GM12875 (cell line): Measurements from ENCODE around the gene UBAC2.
"Not testable (repeated sequence)": the region's sequence is repeated elsewhere in the genome, so short reads cannot be mapped to it uniquely, and the experiment has no call there.

Experiments used
- H3K4me3 ChIP-seq: one replicate; pipeline ENCODE4 v1.5.1; 2011; ENCODE audit warnings: low read depth, low read length, control low read depth
- TF ChIP-seq, protein P1 (sequence below): IDR thresholded peaks from 2 replicates; pipeline ENCODE4 v1.5.1; 2011; ENCODE audit warnings: low read depth, mild to moderate bottlenecking, control low read depth, inconsistent platforms, low read length, moderate library complexity, borderline replicate concordance; ENCODE audit not compliant: insufficient read depth

UBAC2 gene

DNA sequence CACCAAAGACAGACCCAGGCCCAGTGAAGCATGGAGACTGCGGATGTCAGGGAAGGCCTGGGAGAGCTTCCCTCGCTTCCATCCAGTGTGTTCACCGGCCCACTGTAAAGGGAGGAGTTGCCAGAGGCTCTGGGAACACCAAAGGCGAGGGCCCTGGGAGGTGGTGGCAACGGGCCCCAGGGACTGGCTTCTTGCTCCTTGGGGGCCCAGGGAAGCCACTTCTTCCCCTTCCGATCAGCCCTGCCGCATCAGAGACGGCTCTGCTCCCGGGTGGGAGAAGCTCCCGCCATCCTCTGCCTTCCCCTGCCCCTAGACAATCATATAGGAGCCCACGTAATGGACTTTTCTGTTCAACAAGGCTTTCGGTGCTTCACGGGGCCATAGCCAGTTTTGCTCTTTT lies 189.9 kb downstream of the UBAC2 start:
- TF ChIP-seq, protein P1, sequence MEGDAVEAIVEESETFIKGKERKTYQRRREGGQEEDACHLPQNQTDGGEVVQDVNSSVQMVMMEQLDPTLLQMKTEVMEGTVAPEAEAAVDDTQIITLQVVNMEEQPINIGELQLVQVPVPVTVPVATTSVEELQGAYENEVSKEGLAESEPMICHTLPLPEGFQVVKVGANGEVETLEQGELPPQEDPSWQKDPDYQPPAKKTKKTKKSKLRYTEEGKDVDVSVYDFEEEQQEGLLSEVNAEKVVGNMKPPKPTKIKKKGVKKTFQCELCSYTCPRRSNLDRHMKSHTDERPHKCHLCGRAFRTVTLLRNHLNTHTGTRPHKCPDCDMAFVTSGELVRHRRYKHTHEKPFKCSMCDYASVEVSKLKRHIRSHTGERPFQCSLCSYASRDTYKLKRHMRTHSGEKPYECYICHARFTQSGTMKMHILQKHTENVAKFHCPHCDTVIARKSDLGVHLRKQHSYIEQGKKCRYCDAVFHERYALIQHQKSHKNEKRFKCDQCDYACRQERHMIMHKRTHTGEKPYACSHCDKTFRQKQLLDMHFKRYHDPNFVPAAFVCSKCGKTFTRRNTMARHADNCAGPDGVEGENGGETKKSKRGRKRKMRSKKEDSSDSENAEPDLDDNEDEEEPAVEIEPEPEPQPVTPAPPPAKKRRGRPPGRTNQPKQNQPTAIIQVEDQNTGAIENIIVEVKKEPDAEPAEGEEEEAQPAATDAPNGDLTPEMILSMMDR, result no peak
- no peak overlapping the region for H3K4me3 ChIP-seq

DNA sequence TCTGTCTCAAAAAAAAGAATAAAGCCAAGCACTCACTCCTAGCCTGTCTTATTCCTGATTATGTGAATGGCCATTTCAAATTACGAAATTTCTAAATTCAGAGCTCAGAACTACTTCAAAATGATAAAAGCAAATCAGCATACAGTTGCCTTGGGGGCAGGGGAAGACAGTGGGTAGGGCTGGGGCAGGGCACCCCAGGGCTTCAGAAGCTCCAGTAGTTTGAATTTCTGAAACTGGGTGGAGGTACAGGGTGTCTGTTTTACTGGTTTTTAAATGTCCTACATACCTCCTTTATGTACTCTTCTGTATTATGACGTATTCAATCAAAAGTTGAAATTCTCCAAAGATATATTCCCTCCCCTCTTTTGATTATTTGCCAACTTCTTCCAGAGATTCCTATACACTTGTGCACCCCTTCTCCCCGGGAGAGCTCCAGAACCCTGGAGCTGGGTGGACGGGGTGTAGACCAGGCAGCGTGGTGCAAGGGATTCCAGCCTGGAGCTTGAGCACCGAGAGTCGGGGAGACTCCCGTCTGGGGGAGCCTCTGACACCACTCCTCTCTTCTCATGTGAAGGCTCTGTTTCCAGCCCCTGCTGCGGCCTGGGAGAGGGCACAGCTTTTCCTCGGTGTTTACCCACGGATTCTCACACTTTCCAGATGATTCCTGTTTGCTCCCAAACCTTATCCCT lies 191.3 kb downstream of the UBAC2 start:
- TF ChIP-seq, protein P1, result no peak
- no peak overlapping the region for H3K4me3 ChIP-seq

DNA sequence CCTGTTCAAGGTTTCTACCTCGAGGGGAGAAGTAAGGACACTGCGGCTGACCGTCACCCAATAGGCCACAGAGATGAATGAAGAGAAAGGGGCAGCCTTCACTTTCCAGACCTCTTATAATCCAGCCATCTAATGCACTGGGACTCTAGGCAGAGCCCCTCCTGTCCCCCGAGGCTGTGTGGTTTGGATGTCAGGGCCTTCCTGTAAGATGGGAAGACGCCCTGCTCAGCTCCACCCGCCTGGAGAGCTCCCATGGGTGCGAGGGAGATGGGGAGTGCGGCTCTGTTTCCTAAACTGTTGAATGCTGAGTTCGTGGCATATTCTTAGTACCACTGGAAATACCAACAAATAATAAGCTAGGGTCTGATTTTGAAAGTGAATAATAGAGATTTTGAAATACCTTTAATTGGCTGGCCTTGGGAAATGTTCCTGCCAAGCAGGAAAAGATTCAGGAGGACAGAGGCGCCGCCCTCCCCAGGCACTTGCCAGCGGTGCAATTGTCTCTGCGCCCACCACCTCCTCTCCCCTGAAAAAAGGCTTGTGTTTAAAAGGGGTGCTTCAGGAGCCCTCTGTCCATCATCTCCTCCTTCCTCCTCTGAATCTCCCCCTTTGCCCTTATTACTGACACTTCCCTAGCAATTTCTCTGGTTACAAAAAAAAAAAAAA lies 191.9 kb downstream of the UBAC2 start:
- H3K4me3 ChIP-seq, result no peak overlapping the region

DNA sequence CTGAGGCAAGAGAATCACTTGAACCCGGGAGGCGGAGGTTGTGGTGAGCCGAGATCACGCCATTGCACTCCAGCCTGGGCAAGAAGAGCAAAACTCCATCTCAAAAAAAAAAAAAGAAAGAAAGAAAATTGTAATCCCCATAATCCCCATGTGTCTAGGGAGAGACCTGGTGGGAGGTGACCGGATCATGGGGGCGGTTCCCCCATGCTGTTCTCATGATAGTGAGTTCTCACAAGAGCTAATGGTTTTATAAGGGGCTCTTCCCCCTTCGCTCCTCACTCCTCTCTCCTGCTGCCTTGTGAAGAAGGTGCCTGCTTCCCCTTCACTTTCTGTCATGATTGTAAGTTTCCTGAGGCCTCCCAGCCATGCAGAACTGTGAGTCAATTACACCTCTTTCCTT lies 192.7 kb downstream of the UBAC2 start:
- not testable (repeated sequence) for H3K4me3 ChIP-seq

More for the DNA sequence above, 191.9 kb downstream of the UBAC2 start:
- TF ChIP-seq, protein P1, result no peak

DNA sequence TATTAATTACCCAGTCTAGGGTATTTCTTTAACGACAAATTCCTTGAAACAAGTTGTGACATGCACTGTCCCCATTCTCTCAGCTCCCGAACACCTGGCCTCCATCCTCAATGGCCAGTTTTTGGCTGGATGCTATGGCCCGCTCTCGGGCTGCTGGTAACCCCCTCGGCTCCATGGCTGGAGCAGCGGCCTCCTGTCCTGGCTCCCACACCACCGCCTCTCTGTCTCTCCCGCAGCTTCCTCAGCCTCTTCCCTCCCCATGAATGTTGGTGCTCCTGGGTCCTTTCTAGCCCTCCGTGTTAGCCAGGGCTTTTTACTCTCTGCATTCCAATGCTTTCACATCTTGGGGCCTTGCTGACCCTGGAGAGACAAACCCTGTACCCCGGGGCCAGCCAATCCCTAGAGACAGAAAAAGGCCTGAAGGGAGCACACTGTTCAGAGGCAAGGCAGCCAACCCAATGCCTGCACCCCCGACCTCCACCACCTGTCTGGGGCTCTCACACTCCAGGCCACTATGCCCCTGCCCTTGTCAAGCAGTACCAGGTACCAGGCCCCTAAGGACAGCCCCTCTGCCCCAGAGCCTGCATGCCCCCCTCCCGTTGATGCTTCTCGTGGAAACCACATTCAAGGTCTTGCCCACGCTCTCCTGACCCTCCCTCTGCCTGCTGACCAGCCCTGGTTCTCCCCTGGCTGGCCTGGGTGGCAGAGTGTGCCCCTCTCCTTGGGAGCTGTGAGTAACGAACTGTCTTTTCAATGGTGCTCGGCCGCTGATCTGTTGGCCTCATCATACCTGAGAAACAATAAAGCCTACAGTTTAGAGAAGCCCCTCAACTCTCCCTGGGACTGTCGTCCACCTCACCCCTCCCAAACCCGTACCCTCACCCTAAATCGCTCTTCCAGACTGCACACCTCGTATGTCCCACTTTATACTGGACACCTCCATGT lies 193.4 kb downstream of the UBAC2 start:
- H3K4me3 ChIP-seq, result no peak overlapping the region
- TF ChIP-seq, protein P1, result no peak

DNA sequence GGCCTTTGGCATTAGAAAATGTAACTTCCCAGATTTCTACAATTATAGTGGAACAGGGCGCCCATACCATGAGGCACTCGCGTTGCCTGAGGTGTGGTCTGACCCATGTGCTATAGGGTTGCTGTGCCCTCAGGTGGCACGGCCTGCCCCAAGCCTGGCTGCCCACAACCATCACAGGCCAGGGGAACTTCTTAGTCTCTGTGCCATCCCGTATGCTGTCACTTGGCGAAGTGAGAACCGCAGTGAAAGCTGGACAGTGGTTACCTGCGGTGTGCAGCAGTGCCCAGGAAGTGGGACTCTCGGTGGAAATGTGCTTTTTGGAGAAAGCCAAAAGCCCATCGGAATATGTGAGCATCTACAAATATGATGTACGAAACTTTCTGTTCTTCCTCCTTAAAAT lies 194.8 kb downstream of the UBAC2 start:
- TF ChIP-seq, protein P1, result no peak
- H3K4me3 ChIP-seq, result no peak overlapping the region

DNA sequence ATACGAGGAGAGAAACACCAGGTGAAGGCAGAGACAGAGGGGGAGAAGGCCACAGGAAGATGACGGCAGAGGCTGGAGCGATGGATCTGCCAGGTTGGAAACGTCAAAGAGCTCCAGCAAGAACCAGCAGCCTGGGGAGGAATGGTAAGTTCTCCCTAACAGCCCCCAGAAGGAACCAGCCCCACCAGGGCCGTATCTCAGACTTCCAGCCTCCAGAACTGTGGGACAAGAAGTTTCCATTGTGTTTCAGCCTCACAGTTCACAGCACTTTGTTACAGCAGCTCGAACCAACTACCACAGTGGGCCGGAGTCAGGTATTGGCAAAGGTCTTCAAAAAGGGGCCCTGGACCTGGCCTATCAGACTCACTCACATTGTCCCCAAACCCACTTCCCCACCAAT lies 195.8 kb downstream of the UBAC2 start:
- no peak overlapping the region for H3K4me3 ChIP-seq
- TF ChIP-seq, protein P1, result no peak
